Measurements from ENCODE around the gene FLNA. TPM values are rescaled to one million over a fixed set of nuclear protein-coding genes. Genes with fewer than 3 reads are reported as not detected.

FLNA gene
- total and polyA plus RNA-seq, 10 of the 15 experiments (the other 5 are each of a cell fraction or from before 2014, with no cell fraction given): 5.1 to 643 (median 171) TPM

- H3K27ac ChIP-seq (ENCODE audit: control insufficient read depth, insufficient read depth): no peak overlapping the region
- POLR2A ChIA-PET: no interaction called here
- WGBS (ENCODE audit: insufficient coverage, insufficient replicate concordance, low lambda C conversion rate, missing lambda C conversion rate): 71% methylated on average over 10 of the region's 24 CpGs
- no peaks in the 10 kb centered on the region for H4K20me1 ChIP-seq (ENCODE audit: control insufficient read depth, insufficient read depth)
- ATAC-seq (no peak), DNase-seq (ENCODE audit: low read depth, low spot score) (no peak), FAIRE-seq (no peak)
- no peak overlapping the region for H3K4me2 ChIP-seq (ENCODE audit: control insufficient read depth, insufficient read depth)
- intact Hi-C loops (cut with micrococcal nuclease; ENCODE audit: unreplicated experiment): no loop called here
- H3K27me3 ChIP-seq (replicated peaks in 1 of 2; ENCODE audit: control insufficient read depth in 2 of 2, insufficient read depth in 2 of 2, low read length in 1 of 2): no peaks in the 10 kb centered on the region
- BruUV-seq (replicated peaks): TSS peak; percentile 77
- H3K4me1 ChIP-seq (ENCODE audit: control insufficient read depth, insufficient read depth, low read length): no peaks in the 10 kb centered on the region
- no peak overlapping the region for H3K9ac ChIP-seq (ENCODE audit: control insufficient read depth, insufficient read depth, low read length)
- RAD21 ChIA-PET (ENCODE audit: unreplicated experiment): no interaction called here
- H3K79me2 ChIP-seq (ENCODE audit: control insufficient read depth, insufficient read depth, low read length): no peaks in the 10 kb centered on the region
- no peak overlapping the region for H3K4me3 ChIP-seq
- H3K36me3 ChIP-seq (ENCODE audit: control insufficient read depth in 2 of 2, insufficient read depth in 2 of 2, low read length in 1 of 2): peaks cover 0 to 34% of the 10 kb centered on the region in 2 experiments; a peak in 2 of 4 replicates
- H2AFZ ChIP-seq (ENCODE audit: control insufficient read depth, low read depth, low read length): no peak overlapping the region
- in situ Hi-C loops (cut with MboI): no loop called here
- CTCF ChIA-PET: interaction anchor here (1.3 to 1.8 kb wide), 2 partner anchors 25 to 179 kb away, joined by 3 to 6 read pairs; no protein-coding TSS in a partner anchor
- no peak for TF ChIP-seq ZNF217 (IDR thresholded peaks at IDR 0.05)
- TF ChIP-seq TCF3 (IDR thresholded peaks at IDR 0.05; ENCODE audit: borderline replicate concordance, insufficient read depth, low read depth, low read length): no peak
- no peak for TF ChIP-seq HDAC2 (IDR thresholded peaks at IDR 0.05)
- SMC1A ChIA-PET (ENCODE audit: uncharacterized antibody, unreplicated experiment): no interaction called here
- no peaks in the 10 kb centered on the region; the same call in 2 of the 3 replicates for H3K9me3 ChIP-seq (replicated peaks; ENCODE audit: control insufficient read depth, insufficient read depth, low read length)
Measured at GRCh38 chrX:154348646-154349358, 25.6 kb downstream of the FLNA start.

- Histone ChIP-seq H3K4me3 (no peak overlapping the region), H4K20me1 (ENCODE audit: control insufficient read depth, insufficient read depth) (no peaks in the 10 kb centered on the region), H3K27ac (ENCODE audit: control insufficient read depth, insufficient read depth) (no peak overlapping the region), H3K9me3 (replicated peaks; ENCODE audit: control insufficient read depth, insufficient read depth, low read length) (no peaks in the 10 kb centered on the region; the same call in 2 of the 3 replicates), H3K27me3 (replicated peaks in 1 of 2; ENCODE audit: control insufficient read depth in 2 of 2, insufficient read depth in 2 of 2, low read length in 1 of 2) (no peaks in the 10 kb centered on the region), H3K79me2 (ENCODE audit: control insufficient read depth, insufficient read depth, low read length) (no peaks in the 10 kb centered on the region), H3K9ac (ENCODE audit: control insufficient read depth, insufficient read depth, low read length) (no peak overlapping the region), H3K4me1 (ENCODE audit: control insufficient read depth, insufficient read depth, low read length) (no peaks in the 10 kb centered on the region), H3K36me3 (ENCODE audit: control insufficient read depth in 2 of 2, insufficient read depth in 2 of 2, low read length in 1 of 2) (peaks cover 0 to 29% of the 10 kb centered on the region in 2 experiments; a peak in 2 of 4 replicates), H2AFZ (ENCODE audit: control insufficient read depth, low read depth, low read length) (no peak overlapping the region), H3K4me2 (ENCODE audit: control insufficient read depth, insufficient read depth) (no peak overlapping the region)
- no TSS peak for BruUV-seq (replicated peaks)
- ChIA-PET SMC1A (ENCODE audit: uncharacterized antibody, unreplicated experiment) (no interaction called here), CTCF (no interaction called here), POLR2A (no interaction called here), RAD21 (ENCODE audit: unreplicated experiment) (no interaction called here)
- no peak for FAIRE-seq
- 79% methylated on average over 2 of the region's 7 CpGs for WGBS (ENCODE audit: insufficient coverage, insufficient replicate concordance, low lambda C conversion rate, missing lambda C conversion rate)
- in situ Hi-C loops (cut with MboI) (no loop called here), intact Hi-C loops (cut with micrococcal nuclease; ENCODE audit: unreplicated experiment) (no loop called here)
- DNase-seq (ENCODE audit: low read depth, low spot score): no peak
- ATAC-seq: no peak
- TF ChIP-seq ZNF274 (IDR thresholded peaks at IDR 0.05; ENCODE audit: insufficient read depth, insufficient read length) (no peak), BHLHE40 (IDR thresholded peaks at IDR 0.05; ENCODE audit: borderline replicate concordance in 1 of 2, low read depth in 2 of 2, low read length in 1 of 2) (no peak), CREM (IDR thresholded peaks at IDR 0.05; ENCODE audit: low read depth) (no peak), RBBP5 (conservative IDR thresholded peaks at IDR 0.05) (no peak), YY1 (IDR thresholded peaks at IDR 0.05; ENCODE audit: low read depth, low read length) (no peak), SP1 (IDR thresholded peaks at IDR 0.05; ENCODE audit: low read depth, low read length) (no peak), TAF1 (IDR thresholded peaks at IDR 0.05; ENCODE audit: borderline replicate concordance, low read depth, low read length) (no peak), STAT3 (IDR thresholded peaks at IDR 0.05; ENCODE audit: low read depth, low read length) (no peak), GABPA (IDR thresholded peaks at IDR 0.05; ENCODE audit: low read depth) (no peak), RCOR1 (conservative IDR thresholded peaks at IDR 0.05; ENCODE audit: low read depth, low read length) (no peak), SRF (IDR thresholded peaks at IDR 0.05; ENCODE audit: low read depth in 2 of 2, low read length in 2 of 2) (no peak)
- TF ChIP-seq, protein P1, sequence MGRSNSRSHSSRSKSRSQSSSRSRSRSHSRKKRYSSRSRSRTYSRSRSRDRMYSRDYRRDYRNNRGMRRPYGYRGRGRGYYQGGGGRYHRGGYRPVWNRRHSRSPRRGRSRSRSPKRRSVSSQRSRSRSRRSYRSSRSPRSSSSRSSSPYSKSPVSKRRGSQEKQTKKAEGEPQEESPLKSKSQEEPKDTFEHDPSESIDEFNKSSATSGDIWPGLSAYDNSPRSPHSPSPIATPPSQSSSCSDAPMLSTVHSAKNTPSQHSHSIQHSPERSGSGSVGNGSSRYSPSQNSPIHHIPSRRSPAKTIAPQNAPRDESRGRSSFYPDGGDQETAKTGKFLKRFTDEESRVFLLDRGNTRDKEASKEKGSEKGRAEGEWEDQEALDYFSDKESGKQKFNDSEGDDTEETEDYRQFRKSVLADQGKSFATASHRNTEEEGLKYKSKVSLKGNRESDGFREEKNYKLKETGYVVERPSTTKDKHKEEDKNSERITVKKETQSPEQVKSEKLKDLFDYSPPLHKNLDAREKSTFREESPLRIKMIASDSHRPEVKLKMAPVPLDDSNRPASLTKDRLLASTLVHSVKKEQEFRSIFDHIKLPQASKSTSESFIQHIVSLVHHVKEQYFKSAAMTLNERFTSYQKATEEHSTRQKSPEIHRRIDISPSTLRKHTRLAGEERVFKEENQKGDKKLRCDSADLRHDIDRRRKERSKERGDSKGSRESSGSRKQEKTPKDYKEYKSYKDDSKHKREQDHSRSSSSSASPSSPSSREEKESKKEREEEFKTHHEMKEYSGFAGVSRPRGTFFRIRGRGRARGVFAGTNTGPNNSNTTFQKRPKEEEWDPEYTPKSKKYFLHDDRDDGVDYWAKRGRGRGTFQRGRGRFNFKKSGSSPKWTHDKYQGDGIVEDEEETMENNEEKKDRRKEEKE (IDR thresholded peaks at IDR 0.05): no peak
- TF ChIP-seq, protein P2, sequence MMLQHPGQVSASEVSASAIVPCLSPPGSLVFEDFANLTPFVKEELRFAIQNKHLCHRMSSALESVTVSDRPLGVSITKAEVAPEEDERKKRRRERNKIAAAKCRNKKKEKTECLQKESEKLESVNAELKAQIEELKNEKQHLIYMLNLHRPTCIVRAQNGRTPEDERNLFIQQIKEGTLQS (IDR thresholded peaks at IDR 0.05; ENCODE audit: borderline replicate concordance, extremely low read depth, low read depth, low read length): no peak
Measured at GRCh38 chrX:154348114-154348531, 26.3 kb downstream of the FLNA start.

Data from GM12878 (cell line).